Measurements from ENCODE around the gene ADAM10. TPM values are rescaled to one million over a fixed set of nuclear protein-coding genes. Genes with fewer than 3 reads are reported as not detected.
A peak's percentile ranks its signal among the peaks of the same experiment; 100 is the strongest.

The ADAM10 gene
- polyA plus RNA-seq, 3 donors: 66.0 to 269 (median 149) TPM

DNA sequence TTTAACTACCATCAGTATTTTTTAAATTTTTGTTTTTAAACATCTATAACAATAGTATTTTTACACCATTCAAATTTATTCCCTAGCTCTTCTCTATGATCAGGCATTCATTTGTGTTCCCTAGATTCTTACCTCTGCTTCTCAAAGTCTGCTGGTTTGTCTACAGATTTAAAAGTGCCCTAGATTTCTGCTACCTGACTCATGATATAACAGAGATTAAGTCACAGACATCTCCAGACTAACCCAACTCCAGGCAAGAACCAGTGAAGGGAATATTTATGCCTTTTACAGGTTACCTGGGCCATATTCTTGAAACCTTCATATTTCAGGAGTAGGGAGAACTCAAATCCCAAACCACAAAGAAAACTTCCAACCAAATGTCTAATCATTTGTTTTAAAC is 38.8 kb downstream of the ADAM10 start:
- no peak for TF ChIP-seq CTCF (IDR thresholded peaks at IDR 0.05)
- H3K27me3 ChIP-seq (ENCODE audit: control insufficient read depth in 2 of 2, insufficient read depth in 2 of 2, low read length in 2 of 2): no peaks in the 10 kb centered on the region
- H3K9ac ChIP-seq (ENCODE audit: insufficient read depth, low read length, poor library complexity, severe bottlenecking): no peak overlapping the region
- no peak overlapping the region for H3K4me3 Mint-ChIP-seq
- no peaks in the 10 kb centered on the region for H3K4me1 ChIP-seq (ENCODE audit: control insufficient read depth in 1 of 2, insufficient read depth in 2 of 2, low read length in 2 of 2)
- H3K27ac Mint-ChIP-seq: peak overlapping the region in 2 of 7 donors; percentile 32 to 42
- H3K36me3 Mint-ChIP-seq: peaks cover 43 to 56% of the 10 kb centered on the region in 2 donors
- no peaks in the 10 kb centered on the region for H3K27me3 Mint-ChIP-seq (ENCODE audit: low read depth in 3 of 3)
- H3K9me3 ChIP-seq (replicated peaks in 1 of 2; ENCODE audit: control insufficient read depth in 1 of 2, insufficient read depth in 1 of 2, low read length in 2 of 2): no peaks in the 10 kb centered on the region
- H3K27ac ChIP-seq (ENCODE audit: low read depth in 1 of 2, low read length in 2 of 2): no peak overlapping the region
- DNase-seq: no peak
- peaks cover 98% of the 10 kb centered on the region for H4K20me1 ChIP-seq (ENCODE audit: insufficient read depth, low read length)
- intact Hi-C loops (cut with micrococcal nuclease): no loop called here
- H3K79me2 ChIP-seq (ENCODE audit: insufficient read depth, low read length): peaks cover 98% of the 10 kb centered on the region
- H3K4me3 ChIP-seq (replicated peaks in 1 of 3; ENCODE audit: low read depth in 2 of 3, low read length in 3 of 3): no peak overlapping the region
- no peak overlapping the region for H3K4me2 ChIP-seq (replicated peaks; ENCODE audit: extremely low read depth, low read length, poor library complexity, severe bottlenecking)
- no peak overlapping the region for H2AFZ ChIP-seq (ENCODE audit: insufficient read depth, low read depth, low read length, poor library complexity, severe bottlenecking)
- H3K36me3 ChIP-seq (replicated peaks in 1 of 2; ENCODE audit: control insufficient read depth in 1 of 2, insufficient read depth in 2 of 2, low read length in 2 of 2): peaks cover 11 to 57% of the 10 kb centered on the region in 2 donors
- H3K4me1 Mint-ChIP-seq: peaks cover 5% of the 10 kb centered on the region
- no peaks in the 10 kb centered on the region for H3K9me3 Mint-ChIP-seq

DNA sequence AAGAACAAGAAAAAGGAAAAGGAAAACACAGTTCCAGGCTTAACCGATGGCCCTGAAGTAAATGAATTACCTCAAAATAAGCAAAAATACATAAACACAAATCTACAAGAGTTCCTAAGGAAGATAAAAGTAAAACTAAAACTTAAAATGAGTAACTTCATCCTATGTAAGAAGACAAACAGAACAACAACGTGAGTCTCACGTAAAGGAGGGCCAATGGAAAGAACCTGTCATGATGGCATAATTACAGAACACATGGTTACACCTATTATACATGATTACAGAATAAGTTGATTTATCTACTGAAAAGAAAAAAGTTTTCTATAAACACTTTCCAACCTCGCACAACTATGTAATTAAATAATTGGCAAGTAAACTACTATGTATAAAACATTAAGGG is 42.1 kb downstream of the ADAM10 start:
- Histone ChIP-seq H3K9ac (ENCODE audit: insufficient read depth, low read length, poor library complexity, severe bottlenecking) (no peak overlapping the region), H3K9me3 (replicated peaks in 1 of 2; ENCODE audit: control insufficient read depth in 1 of 2, insufficient read depth in 1 of 2, low read length in 2 of 2) (peaks cover 0 to 6% of the 10 kb centered on the region in 2 donors), H3K27me3 (ENCODE audit: control insufficient read depth in 2 of 2, insufficient read depth in 2 of 2, low read length in 2 of 2) (no peaks in the 10 kb centered on the region), H3K36me3 (replicated peaks in 1 of 2; ENCODE audit: control insufficient read depth in 1 of 2, insufficient read depth in 2 of 2, low read length in 2 of 2) (peaks cover 0 to 37% of the 10 kb centered on the region in 2 donors), H3K79me2 (ENCODE audit: insufficient read depth, low read length) (peaks cover 99% of the 10 kb centered on the region), H3K4me1 (ENCODE audit: control insufficient read depth in 1 of 2, insufficient read depth in 2 of 2, low read length in 2 of 2) (peaks cover 7 to 12% of the 10 kb centered on the region in 2 donors), H3K27ac (ENCODE audit: low read depth in 1 of 2, low read length in 2 of 2) (no peak overlapping the region), H3K4me3 (replicated peaks in 1 of 3; ENCODE audit: low read depth in 2 of 3, low read length in 3 of 3) (no peak overlapping the region), H4K20me1 (ENCODE audit: insufficient read depth, low read length) (peaks cover 100% of the 10 kb centered on the region), H2AFZ (ENCODE audit: insufficient read depth, low read depth, low read length, poor library complexity, severe bottlenecking) (no peak overlapping the region), H3K4me2 (replicated peaks; ENCODE audit: extremely low read depth, low read length, poor library complexity, severe bottlenecking) (no peak overlapping the region)
- H3K27ac Mint-ChIP-seq: peak overlapping the region in 1 of 7 donors; percentile 9
- H3K27me3 Mint-ChIP-seq (ENCODE audit: low read depth in 3 of 3): no peaks in the 10 kb centered on the region
- no peak for DNase-seq
- no CpG with 5 or more reads among the region's 4 CpGs for WGBS (ENCODE audit: insufficient coverage)
- TF ChIP-seq CTCF (IDR thresholded peaks at IDR 0.05): no peak
- peaks cover 32 to 47% of the 10 kb centered on the region in 2 donors for H3K36me3 Mint-ChIP-seq
- peaks cover 2 to 9% (median 5%) of the 10 kb centered on the region in 7 donors for H3K9me3 Mint-ChIP-seq
- intact Hi-C loops (cut with micrococcal nuclease): no loop called here
- peaks cover 14% of the 10 kb centered on the region for H3K4me1 Mint-ChIP-seq
- H3K4me3 Mint-ChIP-seq: no peak overlapping the region
